H1 (cell line): Measurements from ENCODE around the gene FOXD4L1.
"Not testable (repeated sequence)": the region's sequence is repeated elsewhere in the genome, so short reads cannot be mapped to it uniquely, and the experiment has no call there.

ENCODE experiments used
- CHD2 ChIP-seq: IDR thresholded peaks from 2 replicates; pipeline ENCODE4 v1.6.1; 2012; ENCODE audit warnings: low read length, improper control_type of control experiment
- CTCF ChIP-seq, 3 experiments: IDR thresholded peaks; 1 replicate in 2 of 3; 2 replicates in 1 of 3; pipeline versions ENCODE4 v1.5.1 to v1.6.1; 2011; ENCODE audit warnings: low read length in 3 of 3, mild to moderate bottlenecking in 3 of 3, inconsistent platforms in 2 of 3, low read depth in 1 of 3, moderate library complexity in 1 of 3; ENCODE audit not compliant: insufficient read depth in 1 of 3; ENCODE audit errors: control extremely low read depth in 1 of 3
- EZH2 ChIP-seq: fragments of 200-600 bp; sonication (generic); IDR thresholded peaks from 2 replicates; pipeline ENCODE4 v1.7.1; 2012; ENCODE audit warnings: low read depth, mild to moderate bottlenecking, moderate library complexity, low read length, inconsistent platforms; ENCODE audit not compliant: severe bottlenecking
- JUN ChIP-seq: IDR thresholded peaks from 2 replicates; pipeline ENCODE4 v1.6.1; 2011; ENCODE audit warnings: low read depth, mild to moderate bottlenecking, improper control_type of control experiment, low read length
- MAX ChIP-seq: IDR thresholded peaks from 2 replicates; pipeline ENCODE4 v1.6.1; 2012; ENCODE audit warnings: inconsistent platforms
- POLR2A ChIP-seq, 2 experiments: IDR thresholded peaks; 1 replicate in 1 of 2; 2 replicates in 1 of 2; pipeline ENCODE4 v1.6.1; 2011; ENCODE audit warnings: low read depth in 2 of 2, low read length in 2 of 2, mild to moderate bottlenecking in 2 of 2; ENCODE audit errors: control extremely low read depth in 1 of 2
- POLR2AphosphoS5 ChIP-seq: IDR thresholded peaks from 2 replicates; pipeline ENCODE4 v1.6.1; 2011; ENCODE audit warnings: low read depth, low read length
- RAD21 ChIP-seq, 2 experiments: IDR thresholded peaks in 1 of 2; conservative IDR thresholded peaks in 1 of 2; 2 replicates each; pipeline ENCODE4 v1.6.1; 2011; ENCODE audit warnings: low read depth in 2 of 2, low read length in 2 of 2, improper control_type of control experiment in 1 of 2, inconsistent platforms in 1 of 2, mild to moderate bottlenecking in 1 of 2, moderate library complexity in 1 of 2
- RFX5 ChIP-seq: IDR thresholded peaks from 2 replicates; pipeline ENCODE4 v1.6.1; 2011; ENCODE audit warnings: low read depth, low read length, improper control_type of control experiment, borderline replicate concordance
- SRF ChIP-seq: IDR thresholded peaks from 2 replicates; pipeline ENCODE4 v1.6.1; 2011; ENCODE audit warnings: mild to moderate bottlenecking, low read depth, low read length, moderate library complexity
- TAF1 ChIP-seq: IDR thresholded peaks from 2 replicates; pipeline ENCODE4 v1.6.1; 2011; ENCODE audit warnings: mild to moderate bottlenecking, low read depth, low read length
- TEAD4 ChIP-seq: IDR thresholded peaks from 2 replicates; pipeline ENCODE4 v1.6.1; 2012; ENCODE audit warnings: low read depth, low read length, inconsistent platforms, mixed read lengths

- not testable (repeated sequence) for TF ChIP-seq POLR2A (IDR thresholded peaks at IDR 0.05; ENCODE audit: control extremely low read depth in 1 of 2, low read depth in 2 of 2, low read length in 2 of 2); MAX; CTCF (IDR thresholded peaks at IDR 0.05; ENCODE audit: control extremely low read depth in 1 of 3, insufficient read depth in 1 of 3, low read depth in 1 of 3, low read length in 3 of 3); SRF; TAF1; POLR2AphosphoS5; RAD21 (IDR thresholded peaks at IDR 0.05 in 1 of 2, conservative IDR thresholded peaks at IDR 0.05 in 1 of 2; ENCODE audit: low read depth in 2 of 2, low read length in 2 of 2); JUN; RFX5; CHD2; EZH2; TEAD4
Measured at GRCh38 chr2:113524986-113525385, 26.5 kb downstream of the FOXD4L1 start.
